Psoas muscle (tissue), 8 donors: Measurements from ENCODE around the gene PRUNE2. TPM values are rescaled to one million over a fixed set of nuclear protein-coding genes. Genes with fewer than 3 reads are reported as not detected.

ENCODE experiments used
- ATAC-seq, 4 donors: fragments of 200-7000 bp; cut with Tn5 transposase; one replicate each; pipeline ENCODE4 v1.9.1; 2020; ENCODE audit warnings: moderate library complexity in 3 of 4, mild to moderate bottlenecking in 2 of 4
- DNase-seq, 2 donors: peaks; one replicate each; pipeline ENCODE4 v3.0.0-alpha.2; 2020
- H3K27ac ChIP-seq: fragments of 200-600 bp; one replicate; pipeline ENCODE4 v1.8.0; 2022
- H3K27me3 ChIP-seq, 3 donors: fragments of 200-600 bp in 1 of 3; one replicate each; pipeline versions ENCODE4 v1.6.1 to v1.8.0; 2013 to 2022; ENCODE audit warnings: low read length in 2 of 3, mild to moderate bottlenecking in 2 of 3, moderate library complexity in 1 of 3; ENCODE audit not compliant: insufficient read depth in 3 of 3
- H3K36me3 ChIP-seq, 2 donors: fragments of 200-600 bp in 1 of 2; one replicate each; pipeline versions ENCODE4 v1.6.1 to v1.8.0; 2013 to 2022; ENCODE audit warnings: low read depth in 1 of 2, mild to moderate bottlenecking in 1 of 2, moderate library complexity in 1 of 2; ENCODE audit not compliant: insufficient read depth in 1 of 2
- H3K4me1 ChIP-seq: fragments of 200-600 bp; one replicate; pipeline ENCODE4 v1.8.0; 2022
- H3K4me3 ChIP-seq: fragments of 200-600 bp; one replicate; pipeline ENCODE4 v1.8.0; 2022; ENCODE audit warnings: mild to moderate bottlenecking
- H3K9me3 ChIP-seq: fragments of 200-600 bp; one replicate; pipeline ENCODE4 v1.8.0; 2022
- WGBS, 3 donors: extraction: QIAGEN DNeasy Blood & Tissue Kit; methylation state at CpG; one replicate each; pipeline versions ENCODE4 v1.1.6 to v1.1.7; 2013; 5-methylcytosine and 5-hydroxymethylcytosine counted together
- intact Hi-C, 2 donors: fragments of 100-400 bp; cut with DNase I; formaldehyde crosslinking; loops; one replicate each; pipeline versions ENCODE4 v1.11.0 to v1.14.2; 2022
- polyA plus RNA-seq, 3 donors: library from polyadenylated mRNA; stranded (reverse); fragments of 200-250 nt; gene quantifications; one replicate each; pipeline ENCODE4 v1.2.3, GENCODE V29; 2013
- total RNA-seq, 4 donors: library from RNA; stranded (reverse); fragmentation: NEBNext Ultra II Directional in 2 of 4; extraction: Animal tissue kit (Norgen Biotek cat#: 25700) in 2 of 4; gene quantifications; one replicate each; pipeline versions ENCODE4 v1.2.1 to v1.2.4, GENCODE V29; 2021 to 2023
- TF ChIP-seq, protein P1 (sequence below): fragments of 200-600 bp; IDR thresholded peaks from one replicate; pipeline ENCODE4 v1.8.0; 2022; ENCODE audit warnings: antibody characterized with exemption
- donor health status: healthy with polysubstance abuse.
- donor health status: DM: no; HTN: no; CAD: no; lungs with moderate emphysema.
- donor health status: Bipolar disorder and iron deficiency.
- donor health status: healthy.
- donor health status: DM: yes; HTN: yes; CAD: no.
- donor health status: DM: no; HTN: no; CAD: no.
- donor health status: DM: no; HTN: no; CAD: no.
- donor health status: DM: yes; HTN: yes; CAD: no.

The PRUNE2 gene
- total and polyA plus RNA-seq, 7 donors: 1.2 to 79.9 (median 3.6) TPM

- Histone ChIP-seq H3K4me1 (no peaks in the 10 kb centered on the region), H3K27me3 (peaks cover 0 to 14% (median 0%) of the 10 kb centered on the region in 3 donors), H3K36me3 (no peaks in the 10 kb centered on the region), H3K27ac (no peak overlapping the region), H3K9me3 (no peaks in the 10 kb centered on the region), H3K4me3 (no peak overlapping the region)
- 54 to 82% (median 75%) methylated on average over 2 of the region's 2 CpGs for WGBS, 3 donors
- DNase-seq (no peak), ATAC-seq (no peak)
- TF ChIP-seq, protein P1, sequence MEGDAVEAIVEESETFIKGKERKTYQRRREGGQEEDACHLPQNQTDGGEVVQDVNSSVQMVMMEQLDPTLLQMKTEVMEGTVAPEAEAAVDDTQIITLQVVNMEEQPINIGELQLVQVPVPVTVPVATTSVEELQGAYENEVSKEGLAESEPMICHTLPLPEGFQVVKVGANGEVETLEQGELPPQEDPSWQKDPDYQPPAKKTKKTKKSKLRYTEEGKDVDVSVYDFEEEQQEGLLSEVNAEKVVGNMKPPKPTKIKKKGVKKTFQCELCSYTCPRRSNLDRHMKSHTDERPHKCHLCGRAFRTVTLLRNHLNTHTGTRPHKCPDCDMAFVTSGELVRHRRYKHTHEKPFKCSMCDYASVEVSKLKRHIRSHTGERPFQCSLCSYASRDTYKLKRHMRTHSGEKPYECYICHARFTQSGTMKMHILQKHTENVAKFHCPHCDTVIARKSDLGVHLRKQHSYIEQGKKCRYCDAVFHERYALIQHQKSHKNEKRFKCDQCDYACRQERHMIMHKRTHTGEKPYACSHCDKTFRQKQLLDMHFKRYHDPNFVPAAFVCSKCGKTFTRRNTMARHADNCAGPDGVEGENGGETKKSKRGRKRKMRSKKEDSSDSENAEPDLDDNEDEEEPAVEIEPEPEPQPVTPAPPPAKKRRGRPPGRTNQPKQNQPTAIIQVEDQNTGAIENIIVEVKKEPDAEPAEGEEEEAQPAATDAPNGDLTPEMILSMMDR: no peak
- intact Hi-C loops: no loop called here
Measured at GRCh38 chr9:76898786-76899185, 7.1 kb downstream of the PRUNE2 start.

GRCh38 chr9:76897804-76898525, 7.9 kb downstream of the PRUNE2 start:
- WGBS, 3 donors: 68 to 72% (median 70%) methylated on average over 6 of the region's 6 CpGs
- Histone ChIP-seq H3K9me3 (no peaks in the 10 kb centered on the region), H3K4me3 (no peak overlapping the region), H3K27me3 (peaks cover 0 to 14% (median 0%) of the 10 kb centered on the region in 3 donors), H3K36me3 (no peaks in the 10 kb centered on the region), H3K27ac (no peak overlapping the region), H3K4me1 (no peaks in the 10 kb centered on the region)
- DNase-seq: no peak
- intact Hi-C loops: no loop called here
- no peak for ATAC-seq
- TF ChIP-seq, protein P1: no peak

DNA sequence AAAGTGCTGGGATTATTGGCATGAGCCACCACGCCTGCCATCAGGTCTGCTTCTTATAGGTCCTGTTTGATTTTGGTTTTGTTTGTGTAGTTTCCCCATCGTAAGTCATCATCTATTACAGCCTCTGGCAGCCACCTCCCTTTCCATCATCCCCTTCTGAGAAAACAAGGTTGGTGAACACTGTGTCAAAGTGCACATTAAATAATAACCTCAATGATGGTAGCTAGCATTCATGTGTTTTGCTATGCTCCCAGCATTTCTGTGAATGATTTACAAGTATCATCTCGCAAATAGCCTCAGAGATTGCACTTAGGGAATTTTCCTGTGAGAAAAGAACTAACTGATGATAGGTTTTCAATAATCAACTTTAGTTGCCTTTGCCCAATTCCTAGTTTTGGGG, 9.9 kb downstream of the PRUNE2 start:
- Histone ChIP-seq H3K36me3 (no peaks in the 10 kb centered on the region), H3K27me3 (peaks cover 0 to 3% (median 0%) of the 10 kb centered on the region in 3 donors), H3K9me3 (no peaks in the 10 kb centered on the region), H3K27ac (no peak overlapping the region), H3K4me1 (no peaks in the 10 kb centered on the region), H3K4me3 (no peak overlapping the region)
- WGBS, 3 donors: 85 to 95% (median 89%) methylated on average over 3 of the region's 3 CpGs
- intact Hi-C loops: no loop called here
- TF ChIP-seq, protein P1: no peak
- DNase-seq (no peak), ATAC-seq (no peak)

- WGBS, 3 donors: 83 to 84% (median 83%) methylated on average over 6 of the region's 6 CpGs
- peak in 2 of 4 donors; percentile 62 to 73 for ATAC-seq
Measured at GRCh38 chr9:76895186-76895585, 10.7 kb downstream of the PRUNE2 start.

More at GRCh38 chr9:76895186-76895585, 10.7 kb downstream of the PRUNE2 start:
- Histone ChIP-seq H3K27me3 (peaks cover 0 to 3% (median 0%) of the 10 kb centered on the region in 3 donors), H3K4me1 (no peaks in the 10 kb centered on the region), H3K27ac (no peak overlapping the region), H3K36me3 (no peaks in the 10 kb centered on the region), H3K9me3 (no peaks in the 10 kb centered on the region), H3K4me3 (no peak overlapping the region)
- no peak for DNase-seq
- intact Hi-C loops: no loop called here
- TF ChIP-seq, protein P1: no peak
